ENCODE results near the gene REC114.

The REC114 gene

DNA sequence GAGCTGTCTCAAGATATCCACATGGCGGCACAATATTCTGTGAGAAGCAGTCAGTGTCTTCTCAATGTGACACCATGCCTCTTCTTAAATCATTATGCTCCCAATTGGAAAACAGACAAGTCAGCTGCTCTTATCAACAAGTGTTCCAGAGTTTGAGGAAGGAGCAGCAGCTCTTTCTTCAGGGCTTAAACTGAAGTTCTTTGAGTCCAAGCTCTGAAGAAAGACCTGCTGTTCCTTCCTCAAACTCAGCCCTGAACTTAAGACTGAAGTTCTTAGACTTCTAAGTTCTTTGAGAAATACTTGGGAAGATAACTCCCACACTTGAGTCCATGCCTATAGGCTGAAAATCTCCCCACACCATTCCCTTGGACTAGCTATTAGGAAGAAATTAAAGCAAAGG is 146.8 kb downstream of the REC114 start:
- DNase-seq (ENCODE audit: insufficient read length, low spot score) (no peak), FAIRE-seq (no peak)
- TF ChIP-seq, protein P1, sequence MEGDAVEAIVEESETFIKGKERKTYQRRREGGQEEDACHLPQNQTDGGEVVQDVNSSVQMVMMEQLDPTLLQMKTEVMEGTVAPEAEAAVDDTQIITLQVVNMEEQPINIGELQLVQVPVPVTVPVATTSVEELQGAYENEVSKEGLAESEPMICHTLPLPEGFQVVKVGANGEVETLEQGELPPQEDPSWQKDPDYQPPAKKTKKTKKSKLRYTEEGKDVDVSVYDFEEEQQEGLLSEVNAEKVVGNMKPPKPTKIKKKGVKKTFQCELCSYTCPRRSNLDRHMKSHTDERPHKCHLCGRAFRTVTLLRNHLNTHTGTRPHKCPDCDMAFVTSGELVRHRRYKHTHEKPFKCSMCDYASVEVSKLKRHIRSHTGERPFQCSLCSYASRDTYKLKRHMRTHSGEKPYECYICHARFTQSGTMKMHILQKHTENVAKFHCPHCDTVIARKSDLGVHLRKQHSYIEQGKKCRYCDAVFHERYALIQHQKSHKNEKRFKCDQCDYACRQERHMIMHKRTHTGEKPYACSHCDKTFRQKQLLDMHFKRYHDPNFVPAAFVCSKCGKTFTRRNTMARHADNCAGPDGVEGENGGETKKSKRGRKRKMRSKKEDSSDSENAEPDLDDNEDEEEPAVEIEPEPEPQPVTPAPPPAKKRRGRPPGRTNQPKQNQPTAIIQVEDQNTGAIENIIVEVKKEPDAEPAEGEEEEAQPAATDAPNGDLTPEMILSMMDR (IDR thresholded peaks at IDR 0.05; ENCODE audit: insufficient read depth, missing control alignments) = no peak

DNA sequence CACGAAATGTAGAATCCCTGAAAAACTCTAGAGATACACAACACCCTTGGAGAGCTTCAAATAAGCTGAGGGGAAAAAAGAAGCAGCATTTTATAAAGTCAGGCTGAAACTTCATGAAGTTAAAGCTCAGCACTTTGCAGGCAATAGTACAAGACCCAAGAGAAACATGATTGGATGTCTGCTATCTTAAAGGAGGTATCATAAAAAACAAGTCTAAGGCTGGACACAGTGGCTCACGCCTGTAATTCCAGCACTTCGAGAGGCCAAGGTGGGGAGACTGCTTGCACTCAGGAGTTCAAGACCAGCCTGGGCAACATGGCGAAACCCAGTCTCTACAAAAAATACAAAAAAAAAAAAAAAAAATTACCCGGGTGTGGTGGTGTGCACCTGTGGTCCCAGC is 147.3 kb downstream of the REC114 start:
- no peak for DNase-seq (ENCODE audit: insufficient read length, low spot score)
- FAIRE-seq = no peak
- TF ChIP-seq, protein P1 (IDR thresholded peaks at IDR 0.05; ENCODE audit: insufficient read depth, missing control alignments) = no peak

DNA sequence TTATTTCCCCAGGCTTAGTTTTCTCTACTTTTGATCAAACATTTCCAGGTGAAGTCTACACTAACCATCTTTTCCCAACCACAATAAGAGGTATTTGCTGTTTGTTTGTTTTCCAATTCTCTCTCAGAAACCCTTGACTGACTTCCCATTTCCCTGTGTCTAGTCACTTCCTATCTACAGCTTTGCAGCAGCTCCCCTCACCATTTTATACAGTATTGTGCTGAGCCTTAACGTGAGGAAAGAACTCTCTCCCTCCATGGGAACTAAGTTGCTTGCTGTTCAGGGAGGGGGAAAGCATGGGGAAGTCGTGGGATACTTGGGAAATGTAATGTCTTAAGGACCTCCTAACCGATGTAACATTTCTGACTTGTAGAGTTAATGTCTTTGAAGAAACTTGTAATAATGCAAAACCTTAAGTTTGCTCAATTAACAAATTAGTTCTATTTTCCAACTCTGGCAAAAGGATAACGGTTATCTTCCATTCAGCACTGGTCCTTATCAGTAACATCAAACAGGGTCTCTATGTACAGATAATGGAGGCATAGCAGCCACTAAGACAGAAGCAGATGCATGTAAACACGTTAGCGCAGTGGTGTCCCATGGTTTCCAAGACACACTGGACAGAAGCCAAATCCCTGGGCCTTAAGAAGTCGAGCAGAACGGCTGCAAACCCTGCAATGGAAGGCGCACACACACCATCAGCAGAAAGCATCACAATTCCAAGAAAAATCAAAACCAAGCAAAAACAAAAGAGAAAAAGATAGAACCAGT is 150.5 kb downstream of the REC114 start:
- FAIRE-seq (no peak), DNase-seq (ENCODE audit: insufficient read length, low spot score) (no peak)
- TF ChIP-seq, protein P1 (IDR thresholded peaks at IDR 0.05; ENCODE audit: insufficient read depth, missing control alignments) = no peak

DNA sequence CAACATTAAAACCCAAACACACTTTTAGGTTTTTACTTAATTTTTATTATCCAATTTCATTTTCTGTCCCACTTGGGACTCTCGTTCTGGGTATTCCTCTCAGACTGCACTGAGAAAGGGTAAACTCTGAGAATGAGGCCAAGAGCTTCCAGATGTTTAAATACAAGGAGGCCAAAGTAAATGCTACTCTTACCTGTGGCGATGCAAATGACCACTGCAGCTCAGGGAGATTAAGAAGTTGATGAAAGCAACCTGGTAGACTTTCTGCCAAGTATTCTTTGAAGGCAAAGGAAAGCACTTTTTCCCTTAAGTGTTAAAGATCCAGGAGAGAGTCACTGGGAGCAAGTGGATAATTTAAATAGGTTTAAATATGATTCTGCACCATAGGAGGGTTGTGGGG is 151.1 kb downstream of the REC114 start:
- TF ChIP-seq, protein P1 (IDR thresholded peaks at IDR 0.05; ENCODE audit: insufficient read depth, missing control alignments) = no peak
- FAIRE-seq (no peak), DNase-seq (ENCODE audit: insufficient read length, low spot score) (no peak)

DNA sequence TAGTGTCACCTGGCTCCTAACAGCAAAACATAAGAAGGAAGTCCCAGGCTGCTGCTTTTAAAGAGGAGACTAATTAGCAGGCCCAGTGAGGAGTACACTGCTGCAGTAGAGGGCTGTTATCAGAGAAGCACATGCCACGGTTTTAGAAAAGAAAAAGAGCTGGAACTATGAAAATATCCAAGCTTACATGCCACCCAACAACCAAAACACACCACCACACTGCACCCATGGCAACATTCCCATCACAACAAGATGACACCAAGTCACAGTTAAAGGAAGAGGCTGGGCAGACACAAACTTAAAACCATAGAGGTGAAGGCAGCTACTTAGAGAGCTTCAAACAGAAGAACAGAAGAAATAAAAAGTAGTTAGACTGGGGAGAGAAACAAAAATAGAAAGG is 153.2 kb downstream of the REC114 start:
- no peak for FAIRE-seq
- TF ChIP-seq, protein P1 (IDR thresholded peaks at IDR 0.05; ENCODE audit: insufficient read depth, missing control alignments) = no peak
- no peak for DNase-seq (ENCODE audit: insufficient read length, low spot score)

DNA sequence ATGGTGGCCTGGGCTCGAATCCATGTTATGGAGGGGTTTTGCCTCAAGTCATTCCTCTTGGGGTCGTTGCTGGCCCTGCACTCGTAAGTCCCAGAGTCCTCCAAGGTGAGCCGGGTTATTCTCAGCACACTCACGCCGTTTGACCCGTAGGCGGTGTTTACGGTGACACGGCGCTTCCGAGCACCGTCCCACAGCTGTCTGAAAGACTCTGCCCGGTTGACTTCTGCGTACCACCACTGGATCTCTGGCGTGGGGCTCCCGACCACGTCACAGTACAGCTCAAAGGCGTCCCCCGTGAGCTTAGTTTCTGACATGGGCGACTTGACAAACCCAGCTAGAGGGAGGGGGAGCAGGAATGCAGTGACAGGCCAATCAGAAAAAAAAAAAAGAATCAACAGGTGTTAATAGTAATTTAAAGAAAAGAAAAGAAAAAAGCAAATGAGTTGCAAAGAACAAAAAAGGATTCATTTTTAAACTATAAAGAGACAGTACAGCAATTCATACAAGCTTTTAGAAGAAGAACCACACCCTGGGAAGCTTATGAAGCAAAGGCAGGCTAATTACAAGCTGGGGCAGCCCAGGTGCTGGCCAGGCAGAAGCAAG is 154.2 kb downstream of the REC114 start:
- DNase-seq (ENCODE audit: insufficient read length, low spot score) (no peak), FAIRE-seq (no peak)
- TF ChIP-seq, protein P1 (IDR thresholded peaks at IDR 0.05; ENCODE audit: insufficient read depth, missing control alignments) = no peak

DNA sequence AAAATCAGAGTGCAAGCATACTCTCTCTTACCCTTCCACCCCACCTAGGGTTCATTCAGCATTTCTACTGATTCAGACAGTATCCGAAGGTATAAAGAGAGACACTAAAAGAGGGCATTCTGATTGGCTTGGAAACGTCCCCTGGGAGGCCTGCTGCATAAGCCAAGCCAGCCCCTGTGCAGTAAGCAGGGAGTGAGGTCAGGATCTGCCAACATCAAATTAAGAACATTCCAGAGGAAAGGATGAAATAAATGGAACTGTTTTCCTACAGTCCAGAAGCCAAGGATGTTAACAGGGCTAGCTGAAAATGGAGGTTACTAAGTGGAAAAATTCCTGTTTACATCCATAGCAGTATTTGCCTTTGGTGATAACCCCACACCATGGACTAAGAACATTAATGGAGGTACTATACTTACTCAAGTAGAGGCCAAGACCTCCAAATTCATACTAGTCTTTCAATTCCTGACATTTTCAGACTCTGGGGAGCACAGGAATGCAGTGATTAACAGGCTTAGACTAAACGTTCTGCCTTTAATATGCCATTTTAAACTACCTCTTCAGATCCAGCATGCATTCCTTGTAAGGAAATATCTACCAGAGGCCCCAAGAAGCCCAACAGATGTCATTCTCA is 155.7 kb downstream of the REC114 start:
- TF ChIP-seq, protein P1 (IDR thresholded peaks at IDR 0.05; ENCODE audit: insufficient read depth, missing control alignments) = no peak
- FAIRE-seq (no peak), DNase-seq (ENCODE audit: insufficient read length, low spot score) (no peak)
